ENCODE measurements around the gene ZC3H6. TPM values are rescaled to one million over a fixed set of nuclear protein-coding genes. Genes with fewer than 3 reads are reported as not detected.
A peak's percentile ranks its signal among the peaks of the same experiment; 100 is the strongest.

ZC3H6 gene
- polyA plus RNA-seq, 2 donors, result 0.61 to 1.9 TPM

GRCh38 chr2:112254466-112255240, 20.7 kb upstream of the ZC3H6 start, which contains the start of gene ZC3H8:
ZC3H8 (minus strand) TSS chr2:112255042; CDS start chr2:112254981, 61 bp downstream.
- 0% methylated on average over 68 of the region's 68 CpGs for WGBS, 2 donors
- Histone ChIP-seq H3K36me3 (ENCODE audit: control insufficient read depth in 2 of 2, insufficient read depth in 2 of 2, low read length in 1 of 2) (no peaks in the 10 kb centered on the region), H3K27ac (ENCODE audit: low read depth in 2 of 2, low read length in 1 of 2) (peak within 1 kb of the TSS; percentile 73 to 90), H3K27me3 (ENCODE audit: control insufficient read depth in 1 of 2, insufficient read depth in 2 of 2, low read length in 2 of 2) (no peaks in the 10 kb centered on the region), H3K9me3 (ENCODE audit: control insufficient read depth in 2 of 2, insufficient read depth in 1 of 2, low read depth in 1 of 2, low read length in 1 of 2) (no peaks in the 10 kb centered on the region), H3K4me3 (ENCODE audit: low read depth in 1 of 2, low read length in 2 of 2) (peak within 1 kb of the TSS; percentile 74 to 86), H3K4me1 (ENCODE audit: control insufficient read depth in 2 of 2, insufficient read depth in 2 of 2, low read length in 1 of 2) (peaks cover 0 to 3% of the 10 kb centered on the region in 2 donors)

DNA sequence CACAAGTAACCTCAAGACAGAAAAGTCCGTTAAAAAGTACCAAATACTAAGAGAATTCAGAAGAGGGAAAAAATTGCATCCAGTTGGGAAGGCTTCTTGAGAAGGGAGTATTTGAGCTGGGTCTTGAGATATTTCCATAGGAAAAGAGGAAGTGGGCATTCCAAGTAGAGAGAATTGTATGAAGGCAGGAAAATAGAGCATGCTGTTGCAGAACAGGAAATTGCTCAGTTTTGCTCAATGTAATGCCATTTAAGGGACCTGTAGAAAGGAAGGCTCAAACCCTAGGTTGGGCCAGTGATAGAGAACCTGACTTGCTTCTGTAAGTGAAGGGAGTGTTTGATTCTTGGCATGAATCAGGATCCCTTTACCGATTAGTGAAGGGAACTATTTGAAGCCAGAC, 19.5 kb upstream of the ZC3H6 start:
- Histone ChIP-seq H3K9me3 (ENCODE audit: control insufficient read depth in 2 of 2, insufficient read depth in 1 of 2, low read depth in 1 of 2, low read length in 1 of 2) (no peaks in the 10 kb centered on the region), H3K4me1 (ENCODE audit: control insufficient read depth in 2 of 2, insufficient read depth in 2 of 2, low read length in 1 of 2) (peaks cover 0 to 3% of the 10 kb centered on the region in 2 donors), H3K27ac (ENCODE audit: low read depth in 2 of 2, low read length in 1 of 2) (no peak overlapping the region), H3K36me3 (ENCODE audit: control insufficient read depth in 2 of 2, insufficient read depth in 2 of 2, low read length in 1 of 2) (no peaks in the 10 kb centered on the region), H3K27me3 (ENCODE audit: control insufficient read depth in 1 of 2, insufficient read depth in 2 of 2, low read length in 2 of 2) (no peaks in the 10 kb centered on the region), H3K4me3 (ENCODE audit: low read depth in 1 of 2, low read length in 2 of 2) (no peak overlapping the region)
- WGBS, 2 donors, result 85 to 92% methylated on average over 2 of the region's 2 CpGs

GRCh38 chr2:112256654-112257053, 18.7 kb upstream of the ZC3H6 start:
- no peaks in the 10 kb centered on the region for H3K36me3 ChIP-seq (ENCODE audit: control insufficient read depth in 2 of 2, insufficient read depth in 2 of 2, low read length in 1 of 2)
- H3K27me3 ChIP-seq (ENCODE audit: control insufficient read depth in 1 of 2, insufficient read depth in 2 of 2, low read length in 2 of 2), result no peaks in the 10 kb centered on the region
- H3K4me1 ChIP-seq (ENCODE audit: control insufficient read depth in 2 of 2, insufficient read depth in 2 of 2, low read length in 1 of 2), result peaks cover 0 to 3% of the 10 kb centered on the region in 2 donors
- no peaks in the 10 kb centered on the region for H3K9me3 ChIP-seq (ENCODE audit: control insufficient read depth in 2 of 2, insufficient read depth in 1 of 2, low read depth in 1 of 2, low read length in 1 of 2)
- whole genome bisulfite sequencing, 2 donors, result 89 to 92% methylated on average over 2 of the region's 2 CpGs
- H3K4me3 ChIP-seq (ENCODE audit: low read depth in 1 of 2, low read length in 2 of 2), result no peak overlapping the region
- H3K27ac ChIP-seq (ENCODE audit: low read depth in 2 of 2, low read length in 1 of 2), result no peak overlapping the region

- Histone ChIP-seq H3K27ac (ENCODE audit: low read depth in 2 of 2, low read length in 1 of 2) (peak overlapping the region in 1 of 2 donors; percentile 18), H3K36me3 (ENCODE audit: control insufficient read depth in 2 of 2, insufficient read depth in 2 of 2, low read length in 1 of 2) (no peaks in the 10 kb centered on the region), H3K9me3 (ENCODE audit: control insufficient read depth in 2 of 2, insufficient read depth in 1 of 2, low read depth in 1 of 2, low read length in 1 of 2) (peaks cover 0 to under 1% of the 10 kb centered on the region in 2 donors), H3K4me3 (ENCODE audit: low read depth in 1 of 2, low read length in 2 of 2) (no peak overlapping the region), H3K4me1 (ENCODE audit: control insufficient read depth in 2 of 2, insufficient read depth in 2 of 2, low read length in 1 of 2) (peaks cover 0 to 1% of the 10 kb centered on the region in 2 donors), H3K27me3 (ENCODE audit: control insufficient read depth in 1 of 2, insufficient read depth in 2 of 2, low read length in 2 of 2) (peaks cover 0 to 2% of the 10 kb centered on the region in 2 donors)
- 62 to 78% methylated on average over 4 of the region's 4 CpGs for WGBS, 2 donors
Observed at GRCh38 chr2:112257575-112257974, 17.8 kb upstream of the ZC3H6 start.

- no peak overlapping the region for H3K4me3 ChIP-seq (ENCODE audit: low read depth in 1 of 2, low read length in 2 of 2)
- 21 to 23% methylated on average over 15 of the region's 15 CpGs for WGBS, 2 donors
Observed at GRCh38 chr2:112259509-112260294, 15.7 kb upstream of the ZC3H6 start.

GRCh38 chr2:112260295-112260625, 15.1 kb upstream of the ZC3H6 start:
- peaks cover 0 to 2% of the 10 kb centered on the region in 2 donors for H3K27me3 ChIP-seq (ENCODE audit: control insufficient read depth in 1 of 2, insufficient read depth in 2 of 2, low read length in 2 of 2)
- WGBS, 2 donors, result 96 to 98% methylated on average over 3 of the region's 3 CpGs
- H3K27ac ChIP-seq (ENCODE audit: low read depth in 2 of 2, low read length in 1 of 2), result no peak overlapping the region
- no peaks in the 10 kb centered on the region for H3K36me3 ChIP-seq (ENCODE audit: control insufficient read depth in 2 of 2, insufficient read depth in 2 of 2, low read length in 1 of 2)
- H3K4me1 ChIP-seq (ENCODE audit: control insufficient read depth in 2 of 2, insufficient read depth in 2 of 2, low read length in 1 of 2), result no peaks in the 10 kb centered on the region
- H3K4me3 ChIP-seq (ENCODE audit: low read depth in 1 of 2, low read length in 2 of 2), result no peak overlapping the region
- H3K9me3 ChIP-seq (ENCODE audit: control insufficient read depth in 2 of 2, insufficient read depth in 1 of 2, low read depth in 1 of 2, low read length in 1 of 2), result peaks cover 0 to 2% of the 10 kb centered on the region in 2 donors

More at GRCh38 chr2:112259509-112260294, 15.7 kb upstream of the ZC3H6 start:
- no peak overlapping the region for H3K27ac ChIP-seq (ENCODE audit: low read depth in 2 of 2, low read length in 1 of 2)
- peaks cover 0 to 2% of the 10 kb centered on the region in 2 donors for H3K27me3 ChIP-seq (ENCODE audit: control insufficient read depth in 1 of 2, insufficient read depth in 2 of 2, low read length in 2 of 2)
- H3K4me1 ChIP-seq (ENCODE audit: control insufficient read depth in 2 of 2, insufficient read depth in 2 of 2, low read length in 1 of 2), result no peaks in the 10 kb centered on the region
- H3K9me3 ChIP-seq (ENCODE audit: control insufficient read depth in 2 of 2, insufficient read depth in 1 of 2, low read depth in 1 of 2, low read length in 1 of 2), result peaks cover 0 to 2% of the 10 kb centered on the region in 2 donors
- H3K36me3 ChIP-seq (ENCODE audit: control insufficient read depth in 2 of 2, insufficient read depth in 2 of 2, low read length in 1 of 2), result no peaks in the 10 kb centered on the region

- Histone ChIP-seq H3K4me3 (ENCODE audit: low read depth in 1 of 2, low read length in 2 of 2) (no peak overlapping the region), H3K9me3 (ENCODE audit: control insufficient read depth in 2 of 2, insufficient read depth in 1 of 2, low read depth in 1 of 2, low read length in 1 of 2) (peaks cover 0 to 2% of the 10 kb centered on the region in 2 donors), H3K27ac (ENCODE audit: low read depth in 2 of 2, low read length in 1 of 2) (no peak overlapping the region), H3K4me1 (ENCODE audit: control insufficient read depth in 2 of 2, insufficient read depth in 2 of 2, low read length in 1 of 2) (no peaks in the 10 kb centered on the region), H3K27me3 (ENCODE audit: control insufficient read depth in 1 of 2, insufficient read depth in 2 of 2, low read length in 2 of 2) (peaks cover 0 to 2% of the 10 kb centered on the region in 2 donors), H3K36me3 (ENCODE audit: control insufficient read depth in 2 of 2, insufficient read depth in 2 of 2, low read length in 1 of 2) (no peaks in the 10 kb centered on the region)
Observed at GRCh38 chr2:112262876-112263275, 12.5 kb upstream of the ZC3H6 start.

DNA sequence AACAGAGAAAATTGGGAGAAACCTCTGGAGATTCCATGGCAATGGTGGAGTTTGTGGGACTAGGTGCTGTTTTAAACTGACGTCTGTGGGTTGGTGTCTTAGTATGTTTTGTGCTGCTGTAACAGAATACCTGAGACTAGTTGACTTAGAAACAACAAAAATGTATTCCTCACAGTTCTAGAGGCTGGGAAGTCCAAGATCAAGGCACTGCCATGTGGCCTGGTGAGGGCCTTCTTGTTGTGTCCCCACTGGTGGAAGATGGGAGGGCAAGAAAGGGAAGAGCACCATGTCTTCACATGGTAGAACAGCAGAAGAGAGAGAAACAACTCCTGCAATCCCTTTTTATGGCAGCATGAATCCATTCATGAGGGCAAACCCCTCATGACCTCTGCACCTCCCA, 6.8 kb upstream of the ZC3H6 start:
- H3K27me3 ChIP-seq (ENCODE audit: control insufficient read depth in 1 of 2, insufficient read depth in 2 of 2, low read length in 2 of 2), result no peaks in the 10 kb centered on the region
- H3K4me3 ChIP-seq (ENCODE audit: low read depth in 1 of 2, low read length in 2 of 2), result no peak overlapping the region
- no peaks in the 10 kb centered on the region for H3K36me3 ChIP-seq (ENCODE audit: control insufficient read depth in 2 of 2, insufficient read depth in 2 of 2, low read length in 1 of 2)
- no peak overlapping the region for H3K27ac ChIP-seq (ENCODE audit: low read depth in 2 of 2, low read length in 1 of 2)
- H3K9me3 ChIP-seq (ENCODE audit: control insufficient read depth in 2 of 2, insufficient read depth in 1 of 2, low read depth in 1 of 2, low read length in 1 of 2), result no peaks in the 10 kb centered on the region
- no peaks in the 10 kb centered on the region for H3K4me1 ChIP-seq (ENCODE audit: control insufficient read depth in 2 of 2, insufficient read depth in 2 of 2, low read length in 1 of 2)
- 86 to 91% methylated on average over 1 of the region's 1 CpG for WGBS, 2 donors

DNA sequence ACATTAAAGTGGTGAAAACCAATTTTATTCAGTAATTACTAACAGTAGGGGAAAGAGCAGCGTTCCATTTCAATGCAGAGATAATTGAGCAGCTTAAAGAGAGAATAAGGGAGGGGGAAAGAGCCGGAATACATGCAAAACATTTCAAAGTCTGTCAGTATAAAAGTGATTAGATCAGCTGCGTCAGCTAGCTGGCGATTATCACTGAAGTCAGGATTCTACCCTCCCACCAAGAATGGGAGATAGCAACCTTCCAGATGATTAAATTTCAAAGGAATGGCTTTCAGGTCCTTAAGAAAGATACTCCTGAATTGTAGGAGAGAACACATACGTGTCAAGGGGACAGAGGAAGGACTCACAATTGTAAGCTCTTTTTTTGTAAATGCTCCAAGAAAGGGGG, 2.7 kb upstream of the ZC3H6 start:
- H3K4me3 ChIP-seq (ENCODE audit: low read depth in 1 of 2, low read length in 2 of 2), result no peak overlapping the region

More for the DNA sequence above, 2.7 kb upstream of the ZC3H6 start:
- H3K4me1 ChIP-seq (ENCODE audit: control insufficient read depth in 2 of 2, insufficient read depth in 2 of 2, low read length in 1 of 2), result no peaks in the 10 kb centered on the region
- H3K27me3 ChIP-seq (ENCODE audit: control insufficient read depth in 1 of 2, insufficient read depth in 2 of 2, low read length in 2 of 2), result no peaks in the 10 kb centered on the region
- H3K36me3 ChIP-seq (ENCODE audit: control insufficient read depth in 2 of 2, insufficient read depth in 2 of 2, low read length in 1 of 2), result no peaks in the 10 kb centered on the region
- no peaks in the 10 kb centered on the region for H3K9me3 ChIP-seq (ENCODE audit: control insufficient read depth in 2 of 2, insufficient read depth in 1 of 2, low read depth in 1 of 2, low read length in 1 of 2)
- no peak overlapping the region for H3K27ac ChIP-seq (ENCODE audit: low read depth in 2 of 2, low read length in 1 of 2)
- 86 to 87% methylated on average over 5 of the region's 5 CpGs for WGBS, 2 donors
